SK-N-SH (cell line): Measurements from ENCODE around the gene SKIDA1. TPM values are rescaled to one million over a fixed set of nuclear protein-coding genes. Genes with fewer than 3 reads are reported as not detected.

Experiments
- CTCF ChIA-PET: fragments of 300-600, 350-600 bp; formaldehyde crosslinking; extraction: SDS; loops from one replicate; lab custom pipeline; 2021; lab: Yijun Ruan, JAX
- POLR2A ChIA-PET: fragments of 350-600 bp; sonication (Branson Sonifier 250); formaldehyde crosslinking; extraction: SDS; loops from one replicate; lab custom pipeline; 2020; ENCODE audit warnings: antibody characterized with exemption, inconsistent platforms; lab: Yijun Ruan, JAX
- DNase-seq: peaks from one replicate; pipeline ENCODE4 v3.0.0; 2012
- H2AFZ ChIP-seq: fragments of 200-600 bp; sonication (generic); 2 replicates; pipeline ENCODE4 v1.8.1; 2016; ENCODE audit warnings: antibody characterized with exemption, mild to moderate bottlenecking, low read depth
- H3F3A ChIP-seq: fragments of 200-600 bp; sonication (generic); replicated peaks from 2 replicates; pipeline ENCODE3; 2016; ENCODE audit warnings: antibody characterized with exemption, mild to moderate bottlenecking; ENCODE audit not compliant: insufficient read depth
- H3K27ac ChIP-seq, 2 experiments: fragments of 200-500 bp in 1 of 2; fragments of 200-600 bp in 1 of 2; sonication (Bioruptor generic) in 1 of 2; sonication (generic), shearing (Covaris generic) in 1 of 2; 2 replicates each; pipeline versions ENCODE4 v1.5.1 to v1.6.1; 2014 to 2016; ENCODE audit warnings: low read depth in 2 of 2, inconsistent platforms in 1 of 2, low read length in 1 of 2, mild to moderate bottlenecking in 1 of 2, mixed read lengths in 1 of 2
- H3K27me3 ChIP-seq: fragments of 200-600 bp; sonication (generic), shearing (Covaris generic); 2 replicates; pipeline ENCODE4 v1.6.1; 2016; ENCODE audit warnings: mixed run types; ENCODE audit not compliant: insufficient read depth
- H3K36me3 ChIP-seq, 2 experiments: fragments of 200-500 bp in 1 of 2; fragments of 200-600 bp in 1 of 2; sonication (Bioruptor generic) in 1 of 2; sonication (generic) in 1 of 2; replicated peaks in 1 of 2; 2 replicates each; pipeline versions ENCODE3 to v1.5.1; 2014 to 2016; ENCODE audit warnings: low read length in 1 of 2, mild to moderate bottlenecking in 1 of 2; ENCODE audit not compliant: insufficient read depth in 2 of 2, control insufficient read depth in 1 of 2
- H3K4me1 ChIP-seq, 2 experiments: fragments of 200-500 bp in 1 of 2; fragments of 200-600 bp in 1 of 2; sonication (Bioruptor generic) in 1 of 2; sonication (generic), shearing (Covaris generic) in 1 of 2; 2 replicates each; pipeline versions ENCODE4 v1.5.1 to v1.6.1; 2014 to 2016; ENCODE audit warnings: low read depth in 1 of 2, low read length in 1 of 2, mixed run types in 1 of 2; ENCODE audit not compliant: insufficient read depth in 2 of 2, control insufficient read depth in 1 of 2
- H3K4me2 ChIP-seq: fragments of 200-600 bp; sonication (generic), shearing (Covaris generic); 2 replicates; pipeline ENCODE4 v1.6.1; 2017; ENCODE audit warnings: mixed run types
- H3K4me3 ChIP-seq, 2 experiments: fragments of 200-500 bp in 1 of 2; fragments of 200-600 bp in 1 of 2; sonication (Bioruptor generic) in 1 of 2; sonication (generic), shearing (Covaris generic) in 1 of 2; 2 replicates each; pipeline versions ENCODE4 v1.5.1 to v1.8.1; 2014 to 2016; ENCODE audit warnings: low read depth in 2 of 2, inconsistent platforms in 1 of 2, low read length in 1 of 2, mild to moderate bottlenecking in 1 of 2, mixed read lengths in 1 of 2, moderate library complexity in 1 of 2
- H3K79me2 ChIP-seq: fragments of 200-600 bp; sonication (generic); 2 replicates; pipeline ENCODE4 v1.8.1; 2017; ENCODE audit warnings: mild to moderate bottlenecking; ENCODE audit not compliant: insufficient read depth
- H3K9ac ChIP-seq: fragments of 200-600 bp; sonication (generic); 2 replicates; pipeline ENCODE4 v1.6.1; 2017; ENCODE audit warnings: mixed run types
- H3K9me2 ChIP-seq: fragments of 200-600 bp; sonication (generic); 2 replicates; pipeline ENCODE4 v1.6.1; 2017; ENCODE audit warnings: mixed run types
- H3K9me3 ChIP-seq: fragments of 200-600 bp; sonication (generic); 2 replicates; pipeline ENCODE4 v1.6.1; 2017; ENCODE audit warnings: mixed run types, mild to moderate bottlenecking, moderate library complexity
- H4K20me1 ChIP-seq: fragments of 200-600 bp; sonication (generic); 2 replicates; pipeline ENCODE4 v1.6.1; 2017; ENCODE audit warnings: mild to moderate bottlenecking, mixed run types; ENCODE audit not compliant: insufficient read depth
- ELF1 ChIP-seq: IDR thresholded peaks from 2 replicates; pipeline ENCODE4 v1.4.0; 2012
- FOXJ3 ChIP-seq: sonication (generic); formaldehyde crosslinking; IDR thresholded peaks from 2 replicates; pipeline ENCODE4 v1.5.1; 2020; ENCODE audit warnings: mild to moderate bottlenecking, missing genetic modification reagents
- GATA2 ChIP-seq: sonication (generic); formaldehyde crosslinking; IDR thresholded peaks from 2 replicates; pipeline ENCODE4 v1.5.0; 2020; ENCODE audit warnings: mild to moderate bottlenecking, missing genetic modification reagents
- MXI1 ChIP-seq: IDR thresholded peaks from 2 replicates; pipeline ENCODE4 v1.6.1; 2012; ENCODE audit warnings: mild to moderate bottlenecking, low read depth, low read length, improper control_type of control experiment
- SIN3A ChIP-seq: IDR thresholded peaks from 2 replicates; pipeline ENCODE4 v1.6.1; 2012; ENCODE audit warnings: low read depth, mild to moderate bottlenecking, low read length, moderate library complexity, borderline replicate concordance
- WGBS: methylation state at CpG from one replicate; pipeline ENCODE4 v1.1.6; 2017; ENCODE audit warnings: low lambda C conversion rate; 5-methylcytosine and 5-hydroxymethylcytosine counted together
- polyA plus RNA-seq, 3 experiments: library from polyadenylated mRNA; depleted of rRNA; stranded (reverse); fragments of >200 nt; gene quantifications; 2 replicates each; pipeline ENCODE4 v1.2.3, GENCODE V29; 2012
- TF ChIP-seq, protein P1 (sequence below): fragments of 150-350 bp; IDR thresholded peaks from 2 replicates; pipeline ENCODE4 v1.6.1; 2017; ENCODE audit warnings: antibody characterized with exemption, low read length, low read depth, borderline replicate concordance

The SKIDA1 gene
- polyA plus RNA-seq, 1 of the 3 experiments (the other 2 are of a cell fraction) = 0.38 TPM

DNA sequence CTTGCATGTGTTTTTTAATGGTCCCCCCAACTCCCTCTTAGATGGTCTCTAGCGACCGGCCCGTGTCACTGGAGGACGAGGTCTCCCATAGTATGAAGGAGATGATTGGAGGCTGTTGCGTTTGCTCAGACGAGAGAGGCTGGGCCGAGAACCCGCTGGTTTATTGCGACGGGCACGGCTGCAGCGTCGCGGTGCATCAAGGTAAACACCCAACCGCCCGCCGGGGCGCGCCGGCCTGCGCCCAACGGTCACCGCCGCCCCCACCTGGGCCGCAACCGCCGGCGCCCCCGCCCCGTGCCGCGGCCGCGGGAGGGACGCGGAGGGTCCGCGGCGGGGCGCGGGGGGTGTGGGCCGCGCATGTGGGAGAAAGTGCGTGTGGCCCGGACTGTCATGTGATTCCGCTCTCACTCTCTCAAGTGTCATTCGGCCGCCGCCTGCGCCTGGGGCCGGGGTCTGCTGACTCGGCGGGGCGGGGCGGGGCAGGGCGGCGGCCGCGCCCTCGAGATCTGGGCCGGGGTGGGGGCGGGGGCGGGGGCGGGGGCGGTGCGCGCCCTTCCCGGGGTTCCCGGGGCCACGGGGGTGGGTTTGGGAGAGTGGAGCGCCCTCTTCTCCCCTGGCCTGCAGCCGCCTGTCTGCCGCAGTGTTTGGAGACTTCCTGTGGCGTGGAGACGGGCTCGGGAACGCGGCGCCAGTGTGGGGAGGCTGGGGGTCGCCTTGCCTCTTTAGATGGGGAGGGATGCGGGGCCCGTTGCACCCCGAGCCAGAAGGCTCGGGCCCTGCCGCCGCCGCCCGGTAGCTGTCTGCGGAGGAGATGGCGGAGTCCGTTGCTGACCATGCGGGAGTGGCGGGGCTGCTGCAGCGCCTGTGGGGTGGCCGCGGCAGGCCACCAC, 9.4 kb upstream of the SKIDA1 start:
- Histone ChIP-seq H3K27me3 (no peaks in the 10 kb centered on the region), H3K4me3 (peak overlapping the region; percentile 72 to 74), H3F3A (peaks cover 16% of the 10 kb centered on the region), H2AFZ (no peak overlapping the region), H3K4me1 (peaks cover 15 to 27% of the 10 kb centered on the region in 2 experiments; a peak in 3 of 4 replicates), H3K27ac (peak overlapping the region; percentile 52 to 99), H3K4me2 (peak overlapping the region; percentile 84), H3K9me3 (no peaks in the 10 kb centered on the region), H3K9me2 (no peaks in the 10 kb centered on the region), H3K79me2 (peaks cover 74% of the 10 kb centered on the region), H3K9ac (peak overlapping the region; percentile 69; the same call in 1 of the 2 replicates), H4K20me1 (peaks cover 24% of the 10 kb centered on the region), H3K36me3 (peaks cover 9 to 25% of the 10 kb centered on the region in 2 experiments)
- peak; percentile 78 for DNase-seq
- POLR2A ChIA-PET = no interaction called here
- CTCF ChIA-PET = interaction anchor here (1.0 to 1.5 kb wide), 2 partner anchors 38 to 197 kb away, joined by 4 to 5 read pairs; no protein-coding TSS in a partner anchor
- WGBS = 5% methylated on average over 28 of the region's 96 CpGs
- TF ChIP-seq ELF1 (no peak), MXI1 (peak; percentile 71), GATA2 (CRISPR knock-in tag) (no peak), FOXJ3 (CRISPR knock-in tag) (no peak)

DNA sequence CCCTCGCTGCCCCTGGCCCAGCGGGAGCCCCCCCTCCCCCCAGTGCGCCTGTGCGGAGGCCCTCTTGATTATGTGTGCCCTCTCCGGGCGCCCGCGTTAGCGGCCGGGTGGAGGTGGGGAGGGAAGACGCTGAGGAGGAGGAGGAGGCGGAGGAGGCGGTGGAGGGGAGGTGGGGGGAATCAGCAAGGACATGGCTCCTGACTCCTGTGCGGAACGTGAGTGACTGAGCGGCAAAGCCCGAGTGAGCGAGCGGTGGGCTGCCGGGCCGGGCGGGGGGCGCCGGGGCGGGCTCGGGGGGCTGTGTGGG, 8.8 kb upstream of the SKIDA1 start:
- Histone ChIP-seq H3K27ac (peak overlapping the region; percentile 52 to 99; a peak in 3 of 4 replicates), H3K9me3 (no peaks in the 10 kb centered on the region), H3K36me3 (peaks cover 8 to 19% of the 10 kb centered on the region in 2 experiments), H3K9me2 (no peaks in the 10 kb centered on the region), H3K4me1 (peaks cover 15 to 30% of the 10 kb centered on the region in 2 experiments; a peak in 3 of 4 replicates), H3K4me3 (peak overlapping the region; percentile 61 to 74), H3F3A (peaks cover 20% of the 10 kb centered on the region), H3K9ac (peak overlapping the region; percentile 58; the same call in 1 of the 2 replicates), H2AFZ (no peak overlapping the region), H3K79me2 (peaks cover 74% of the 10 kb centered on the region), H4K20me1 (peaks cover 24% of the 10 kb centered on the region), H3K4me2 (peak overlapping the region; percentile 46; the same call in 1 of the 2 replicates), H3K27me3 (no peaks in the 10 kb centered on the region)
- DNase-seq = no peak
- peak; percentile 38; the same call in 1 of the 2 replicates for TF ChIP-seq SIN3A
- TF ChIP-seq, protein P1, sequence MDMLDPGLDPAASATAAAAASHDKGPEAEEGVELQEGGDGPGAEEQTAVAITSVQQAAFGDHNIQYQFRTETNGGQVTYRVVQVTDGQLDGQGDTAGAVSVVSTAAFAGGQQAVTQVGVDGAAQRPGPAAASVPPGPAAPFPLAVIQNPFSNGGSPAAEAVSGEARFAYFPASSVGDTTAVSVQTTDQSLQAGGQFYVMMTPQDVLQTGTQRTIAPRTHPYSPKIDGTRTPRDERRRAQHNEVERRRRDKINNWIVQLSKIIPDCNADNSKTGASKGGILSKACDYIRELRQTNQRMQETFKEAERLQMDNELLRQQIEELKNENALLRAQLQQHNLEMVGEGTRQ = no peak
- POLR2A ChIA-PET = interaction anchor here (0.7 to 3.4 kb wide), 3 partner anchors 9 to 38 kb away, joined by 3 to 16 read pairs (median 4); partner anchors contain the start of gene SKIDA1
- 0% methylated on average over 16 of the region's 26 CpGs for WGBS
- CTCF ChIA-PET = interaction anchor here (1.5 to 2.3 kb wide), 3 partner anchors 38 to 198 kb away, joined by 5 to 17 read pairs (median 15); no protein-coding TSS in a partner anchor
